Measurements from ENCODE around the gene DCST2.

The DCST2 gene

DNA sequence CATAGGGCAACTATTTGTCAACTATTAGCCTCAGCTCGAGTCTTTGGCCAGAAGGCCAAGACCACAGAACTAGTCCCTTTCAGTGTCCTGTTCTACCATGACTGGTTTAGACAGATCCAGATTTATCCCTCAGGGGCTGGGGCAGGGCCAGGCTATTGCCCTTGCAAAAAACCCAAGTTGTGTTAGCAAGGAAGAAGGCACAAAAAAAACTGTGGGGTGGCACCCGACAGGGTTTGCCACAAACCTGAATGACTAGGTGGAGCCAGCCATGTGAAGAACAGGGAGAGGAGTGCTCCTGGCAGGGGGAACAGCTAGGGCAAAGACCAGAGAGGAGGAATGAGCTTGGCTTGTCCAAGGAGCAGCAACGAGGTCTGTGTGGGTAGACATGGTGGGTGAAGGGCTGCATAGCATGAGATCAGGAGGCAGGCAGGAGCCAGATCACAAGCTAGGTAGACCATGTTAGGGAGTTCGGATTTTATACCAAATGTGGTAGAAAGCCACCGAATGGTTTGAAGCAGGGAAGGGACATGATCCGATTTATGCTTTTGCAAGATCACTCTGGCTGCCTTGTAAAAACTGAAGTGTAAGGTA lies 4.4 kb upstream of the DCST2 start:
- TF ChIP-seq CTCF (IDR thresholded peaks at IDR 0.05; ENCODE audit: extremely low read depth, insufficient read depth, missing control alignments), result no peak
- DNase-seq (ENCODE audit: low spot score), result no peak
- in situ Hi-C loops (cut with MboI; ENCODE audit: low pct_unique_long_range_greater_than_20kb, low sequenced_read_pairs, unreplicated experiment), result no loop called here

- in situ Hi-C loops (cut with MboI; ENCODE audit: low pct_unique_long_range_greater_than_20kb, low sequenced_read_pairs, unreplicated experiment), result no loop called here
- TF ChIP-seq CTCF (IDR thresholded peaks at IDR 0.05; ENCODE audit: extremely low read depth, insufficient read depth, missing control alignments), result no peak
- DNase-seq (ENCODE audit: low spot score), result no peak
Measured at GRCh38 chr1:155037043-155037442, 3.5 kb upstream of the DCST2 start.

DNA sequence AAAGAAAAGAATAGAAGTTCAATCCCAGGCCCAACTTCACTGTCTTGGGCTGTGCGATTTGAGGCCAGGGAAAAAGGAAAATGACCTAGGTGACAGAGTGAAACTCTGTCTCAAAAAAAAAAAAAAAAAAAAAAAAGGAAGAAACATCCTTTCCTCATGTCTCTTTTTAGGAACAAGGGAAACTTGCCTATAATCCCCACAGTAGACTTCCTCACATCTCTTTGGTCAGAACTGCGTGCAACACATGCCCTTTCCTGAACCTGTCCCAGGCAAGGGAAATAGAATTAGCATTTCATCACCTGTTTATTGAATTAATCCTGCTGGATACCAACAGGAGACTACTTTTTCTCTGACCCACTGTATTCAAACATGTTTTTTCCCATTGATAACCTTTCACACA lies 2.4 kb upstream of the DCST2 start:
- no peak for DNase-seq (ENCODE audit: low spot score)
- no peak for TF ChIP-seq CTCF (IDR thresholded peaks at IDR 0.05; ENCODE audit: extremely low read depth, insufficient read depth, missing control alignments)
- in situ Hi-C loops (cut with MboI; ENCODE audit: low pct_unique_long_range_greater_than_20kb, low sequenced_read_pairs, unreplicated experiment), result no loop called here

GRCh38 chr1:155034318-155035208 lies 982 bp upstream of the DCST2 start:
- no peak for DNase-seq (ENCODE audit: low spot score)
- in situ Hi-C loops (cut with MboI; ENCODE audit: low pct_unique_long_range_greater_than_20kb, low sequenced_read_pairs, unreplicated experiment), result no loop called here
- no peak for TF ChIP-seq CTCF (IDR thresholded peaks at IDR 0.05; ENCODE audit: extremely low read depth, insufficient read depth, missing control alignments)

DNA sequence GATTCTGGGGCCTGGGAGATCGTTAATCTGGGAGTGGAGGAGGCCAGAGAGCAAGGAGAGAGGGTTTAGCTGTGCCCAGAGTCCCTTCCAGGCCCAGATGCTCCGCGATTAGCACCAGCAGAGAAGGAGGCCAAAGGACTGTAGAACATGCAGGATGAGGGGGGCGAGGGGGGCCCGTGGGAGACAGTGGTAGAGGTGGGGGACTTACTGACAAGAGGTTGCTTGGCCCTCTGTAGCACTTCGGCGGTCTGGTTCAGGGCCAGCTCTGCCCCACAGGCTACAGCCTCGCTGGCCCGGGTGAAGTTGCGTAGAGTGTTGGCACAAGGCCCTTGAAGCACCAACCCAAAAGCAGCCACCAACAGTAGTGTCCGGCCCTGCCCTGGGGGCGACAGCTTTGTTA lies 695 bp downstream of the DCST2 start:
- in situ Hi-C loops (cut with MboI; ENCODE audit: low pct_unique_long_range_greater_than_20kb, low sequenced_read_pairs, unreplicated experiment), result no loop called here
- DNase-seq (ENCODE audit: low spot score), result no peak
- TF ChIP-seq CTCF (IDR thresholded peaks at IDR 0.05; ENCODE audit: extremely low read depth, insufficient read depth, missing control alignments), result no peak

GRCh38 chr1:155030899-155031298 lies 2.7 kb downstream of the DCST2 start:
- no peak for DNase-seq (ENCODE audit: low spot score)
- in situ Hi-C loops (cut with MboI; ENCODE audit: low pct_unique_long_range_greater_than_20kb, low sequenced_read_pairs, unreplicated experiment), result no loop called here
- TF ChIP-seq CTCF (IDR thresholded peaks at IDR 0.05; ENCODE audit: extremely low read depth, insufficient read depth, missing control alignments), result no peak
